ENCODE results near the gene ZC3HAV1. TPM values are rescaled to one million over a fixed set of nuclear protein-coding genes. Genes with fewer than 3 reads are reported as not detected.
A peak's percentile ranks its signal among the peaks of the same experiment; 100 is the strongest.

Gene ZC3HAV1
- total and polyA plus RNA-seq, 10 of the 15 experiments (the other 5 are each of a cell fraction or from before 2014, with no cell fraction given), result 18.5 to 55.3 (median 44.7) TPM

DNA sequence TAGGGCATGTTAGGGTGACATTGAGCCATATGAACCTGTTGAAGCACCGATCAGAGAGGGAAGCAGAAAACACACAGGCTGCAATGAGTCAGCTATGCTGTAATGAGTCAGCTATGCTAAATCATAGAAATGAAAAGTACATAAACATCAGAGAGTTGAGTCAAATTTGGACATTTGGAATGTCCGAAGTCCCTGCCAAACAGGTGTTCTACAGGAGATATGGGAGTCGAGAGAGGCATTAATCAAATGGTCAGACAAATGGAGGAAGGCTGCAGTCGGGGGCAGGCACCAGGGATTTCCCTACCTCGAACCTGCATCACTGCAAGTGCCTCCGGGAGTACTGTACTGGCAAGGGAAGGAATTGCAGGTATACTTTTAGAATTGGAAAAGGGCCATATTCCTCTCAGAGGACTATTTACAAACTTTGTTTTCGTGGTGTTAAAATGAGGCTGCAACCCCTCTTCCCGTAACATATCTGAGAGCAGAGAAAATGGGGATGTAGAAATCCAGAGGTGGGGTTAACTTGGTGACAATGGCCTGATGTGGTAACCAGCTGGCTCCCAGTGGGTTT lies 8.8 kb upstream of the ZC3HAV1 start (continued):
- TF ChIP-seq CREB1 (IDR thresholded peaks at IDR 0.05; ENCODE audit: low read depth) (peak; percentile 40; the same call in 1 of the 2 replicates), EP300 (IDR thresholded peaks at IDR 0.05; ENCODE audit: borderline replicate concordance in 1 of 2, control insufficient read depth in 1 of 2, low read depth in 2 of 2, low read length in 2 of 2) (peak; percentile 87 to 89; a peak in 2 of 4 replicates)

GRCh38 chr7:139117599-139118233 lies 8.2 kb upstream of the ZC3HAV1 start:
- peak overlapping the region; percentile 83 for H3K4me2 ChIP-seq (ENCODE audit: control insufficient read depth, insufficient read depth)
- no peak overlapping the region for H3K9ac ChIP-seq (ENCODE audit: control insufficient read depth, insufficient read depth, low read length)
- no TSS peak for BruUV-seq (replicated peaks)
- H3K79me2 ChIP-seq (ENCODE audit: control insufficient read depth, insufficient read depth, low read length), result no peaks in the 10 kb centered on the region
- in situ Hi-C loops (cut with MboI) (loop anchor here (10.0 kb wide), 1 partner anchor 937 kb away; no protein-coding TSS in a partner anchor), intact Hi-C loops (cut with micrococcal nuclease; ENCODE audit: unreplicated experiment) (loop anchor here (1.0 to 5.0 kb wide), 2 partner anchors 8 to 240 kb away; partner anchors contain the start of genes LUC7L2 and ZC3HAV1)
- FAIRE-seq, result no peak
- no peak for ATAC-seq
- DNase-seq (ENCODE audit: low read depth, low spot score), result no peak
- H3K9me3 ChIP-seq (replicated peaks; ENCODE audit: control insufficient read depth, insufficient read depth, low read length), result no peaks in the 10 kb centered on the region; the same call in 1 of the 3 replicates
- ChIA-PET CTCF (interaction anchor here (1.3 to 3.2 kb wide), 3 partner anchors 10 to 23 kb away, joined by 4 to 13 read pairs (median 5); a partner anchor contains a TSS), SMC1A (ENCODE audit: uncharacterized antibody, unreplicated experiment) (interaction anchor here (1.4 to 2.8 kb wide), 3 partner anchors 14 to 22 kb away, joined by 7 to 20 read pairs (median 13); a partner anchor contains a TSS), POLR2A (interaction anchor here (1.2 to 3.6 kb wide), 3 partner anchors 13 to 23 kb away, joined by 3 to 11 read pairs (median 5); a partner anchor contains a TSS), RAD21 (ENCODE audit: unreplicated experiment) (interaction anchor here (0.8 to 2.3 kb wide), 3 partner anchors 13 to 162 kb away, joined by 3 to 14 read pairs (median 6); no protein-coding TSS in a partner anchor)
- no peak overlapping the region for H2AFZ ChIP-seq (ENCODE audit: control insufficient read depth, low read depth, low read length)
- peaks cover 25% of the 10 kb centered on the region for H3K4me1 ChIP-seq (ENCODE audit: control insufficient read depth, insufficient read depth, low read length)
- H3K36me3 ChIP-seq (ENCODE audit: control insufficient read depth in 2 of 2, insufficient read depth in 2 of 2, low read length in 1 of 2), result no peaks in the 10 kb centered on the region
- no peaks in the 10 kb centered on the region for H4K20me1 ChIP-seq (ENCODE audit: control insufficient read depth, insufficient read depth)
- H3K4me3 ChIP-seq, result no peak overlapping the region
- H3K27ac ChIP-seq (ENCODE audit: control insufficient read depth, insufficient read depth), result no peak overlapping the region
- no peaks in the 10 kb centered on the region for H3K27me3 ChIP-seq (replicated peaks in 1 of 2; ENCODE audit: control insufficient read depth in 2 of 2, insufficient read depth in 2 of 2, low read length in 1 of 2)
- WGBS (ENCODE audit: insufficient coverage, insufficient replicate concordance, low lambda C conversion rate, missing lambda C conversion rate), result 67% methylated on average over 5 of the region's 5 CpGs
- TF ChIP-seq RCOR1 (conservative IDR thresholded peaks at IDR 0.05; ENCODE audit: low read depth, low read length) (no peak), PBX3 (IDR thresholded peaks at IDR 0.05; ENCODE audit: insufficient replicate concordance, low read depth, low read length) (no peak), STAT1 (conservative IDR thresholded peaks at IDR 0.05) (no peak), CREM (IDR thresholded peaks at IDR 0.05; ENCODE audit: low read depth) (no peak), SIN3A (IDR thresholded peaks at IDR 0.05; ENCODE audit: low read depth, low read length) (no peak), HDAC6 (IDR thresholded peaks at IDR 0.05; ENCODE audit: unreplicated experiment) (no peak), REST (IDR thresholded peaks at IDR 0.05; ENCODE audit: low read depth, low read length) (no peak)
- TF ChIP-seq, protein P1, sequence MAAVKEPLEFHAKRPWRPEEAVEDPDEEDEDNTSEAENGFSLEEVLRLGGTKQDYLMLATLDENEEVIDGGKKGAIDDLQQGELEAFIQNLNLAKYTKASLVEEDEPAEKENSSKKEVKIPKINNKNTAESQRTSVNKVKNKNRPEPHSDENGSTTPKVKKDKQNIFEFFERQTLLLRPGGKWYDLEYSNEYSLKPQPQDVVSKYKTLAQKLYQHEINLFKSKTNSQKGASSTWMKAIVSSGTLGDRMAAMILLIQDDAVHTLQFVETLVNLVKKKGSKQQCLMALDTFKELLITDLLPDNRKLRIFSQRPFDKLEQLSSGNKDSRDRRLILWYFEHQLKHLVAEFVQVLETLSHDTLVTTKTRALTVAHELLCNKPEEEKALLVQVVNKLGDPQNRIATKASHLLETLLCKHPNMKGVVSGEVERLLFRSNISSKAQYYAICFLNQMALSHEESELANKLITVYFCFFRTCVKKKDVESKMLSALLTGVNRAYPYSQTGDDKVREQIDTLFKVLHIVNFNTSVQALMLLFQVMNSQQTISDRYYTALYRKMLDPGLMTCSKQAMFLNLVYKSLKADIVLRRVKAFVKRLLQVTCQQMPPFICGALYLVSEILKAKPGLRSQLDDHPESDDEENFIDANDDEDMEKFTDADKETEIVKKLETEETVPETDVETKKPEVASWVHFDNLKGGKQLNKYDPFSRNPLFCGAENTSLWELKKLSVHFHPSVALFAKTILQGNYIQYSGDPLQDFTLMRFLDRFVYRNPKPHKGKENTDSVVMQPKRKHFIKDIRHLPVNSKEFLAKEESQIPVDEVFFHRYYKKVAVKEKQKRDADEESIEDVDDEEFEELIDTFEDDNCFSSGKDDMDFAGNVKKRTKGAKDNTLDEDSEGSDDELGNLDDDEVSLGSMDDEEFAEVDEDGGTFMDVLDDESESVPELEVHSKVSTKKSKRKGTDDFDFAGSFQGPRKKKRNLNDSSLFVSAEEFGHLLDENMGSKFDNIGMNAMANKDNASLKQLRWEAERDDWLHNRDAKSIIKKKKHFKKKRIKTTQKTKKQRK (IDR thresholded peaks at IDR 0.05; ENCODE audit: low read depth, low read length), result no peak

All from GM12878 (cell line).